ENCODE data around the gene PERM1. TPM values are rescaled to one million over a fixed set of nuclear protein-coding genes. Genes with fewer than 3 reads are reported as not detected.

The PERM1 gene
- total and polyA plus RNA-seq, 2 of the 13 experiments (the other 11 are each of a cell fraction or from before 2014, with no cell fraction given): 0.04 to 0.29 TPM

DNA sequence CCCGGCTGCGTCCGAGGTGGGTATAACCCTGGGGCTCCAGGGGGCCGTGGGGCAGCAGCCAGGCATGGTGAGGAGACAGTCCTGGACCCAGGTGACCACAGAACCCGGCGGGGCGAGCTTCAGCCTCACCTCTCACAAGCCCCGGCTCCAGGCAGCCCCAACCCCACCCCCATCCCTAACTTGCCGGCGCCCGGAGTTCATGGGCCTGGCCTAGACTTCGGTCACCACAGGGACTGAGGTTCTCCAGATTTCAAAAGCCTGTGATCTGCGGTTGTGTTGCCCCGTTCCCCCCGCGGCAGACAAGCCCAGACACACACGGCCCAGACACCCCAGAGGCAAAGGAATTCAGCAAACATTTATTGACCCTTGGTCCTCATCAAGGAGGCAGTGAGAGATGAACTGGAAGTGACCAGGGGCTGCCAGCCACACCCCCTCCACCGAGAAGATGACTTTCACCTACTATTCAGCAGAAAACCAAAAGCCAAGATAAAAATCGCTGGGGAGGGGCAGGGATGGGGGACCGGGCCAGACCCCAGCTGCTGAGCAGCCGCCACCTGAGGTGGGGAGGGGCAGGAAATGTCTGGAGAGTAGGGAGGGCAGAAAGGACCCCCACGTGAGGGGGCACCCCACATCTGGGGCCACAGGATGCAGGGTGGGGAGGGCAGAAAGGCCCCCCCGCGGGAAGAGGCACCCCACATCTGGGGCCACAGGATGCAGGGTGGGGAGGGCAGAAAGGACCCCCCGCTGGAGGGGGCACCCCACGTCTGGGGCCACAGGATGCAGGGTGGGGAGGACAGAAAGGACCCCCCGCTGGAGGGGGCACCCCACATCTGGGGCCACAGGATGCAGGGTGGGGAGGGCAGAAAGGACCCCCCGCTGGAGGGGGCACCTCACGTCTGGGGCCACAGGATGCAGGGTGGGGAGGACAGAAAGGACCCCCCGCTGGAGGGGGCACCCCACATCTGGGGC is 14.1 kb upstream of the PERM1 start (continued):
- TF ChIP-seq ZNF329 (CRISPR knock-in tag; IDR thresholded peaks at IDR 0.05; ENCODE audit: low read depth) (no peak), ETV5 (CRISPR knock-in tag; IDR thresholded peaks at IDR 0.05; ENCODE audit: borderline replicate concordance) (peak; percentile 16; the same call in 1 of the 2 replicates), SAP130 (CRISPR knock-in tag; IDR thresholded peaks at IDR 0.05; ENCODE audit: low read depth) (peak; percentile 52), ETV6 (CRISPR knock-in tag; conservative IDR thresholded peaks at IDR 0.05) (no peak), ZNF609 (CRISPR knock-in tag; IDR thresholded peaks at IDR 0.05; ENCODE audit: borderline replicate concordance) (peak; percentile 45; the same call in 1 of the 2 replicates), RFX5 (IDR thresholded peaks at IDR 0.05; ENCODE audit: low read depth, low read length) (no peak), ZSCAN12 (CRISPR knock-in tag; IDR thresholded peaks at IDR 0.05) (no peak), ZSCAN25 (CRISPR knock-in tag; IDR thresholded peaks at IDR 0.05) (peak; percentile 46; the same call in 1 of the 2 replicates), ZBTB26 (CRISPR knock-in tag; IDR thresholded peaks at IDR 0.05; ENCODE audit: borderline replicate concordance) (no peak), CCDC6 (CRISPR knock-in tag; IDR thresholded peaks at IDR 0.05) (no peak), ATF1 (CRISPR knock-in tag; IDR thresholded peaks at IDR 0.05) (no peak), ELF1 (CRISPR knock-in tag; IDR thresholded peaks at IDR 0.05) (no peak), HOXA3 (CRISPR knock-in tag; IDR thresholded peaks at IDR 0.05) (0 out of 2 replicates have a peak, but pooled peaks have one; percentile 12), ZNF746 (CRISPR knock-in tag; IDR thresholded peaks at IDR 0.05) (peak; percentile 54; the same call in 1 of the 2 replicates), PHF21A (CRISPR knock-in tag; IDR thresholded peaks at IDR 0.05) (peak; percentile 82), HHEX (CRISPR knock-in tag; IDR thresholded peaks at IDR 0.05) (no peak)
- TF ChIP-seq, protein P1, sequence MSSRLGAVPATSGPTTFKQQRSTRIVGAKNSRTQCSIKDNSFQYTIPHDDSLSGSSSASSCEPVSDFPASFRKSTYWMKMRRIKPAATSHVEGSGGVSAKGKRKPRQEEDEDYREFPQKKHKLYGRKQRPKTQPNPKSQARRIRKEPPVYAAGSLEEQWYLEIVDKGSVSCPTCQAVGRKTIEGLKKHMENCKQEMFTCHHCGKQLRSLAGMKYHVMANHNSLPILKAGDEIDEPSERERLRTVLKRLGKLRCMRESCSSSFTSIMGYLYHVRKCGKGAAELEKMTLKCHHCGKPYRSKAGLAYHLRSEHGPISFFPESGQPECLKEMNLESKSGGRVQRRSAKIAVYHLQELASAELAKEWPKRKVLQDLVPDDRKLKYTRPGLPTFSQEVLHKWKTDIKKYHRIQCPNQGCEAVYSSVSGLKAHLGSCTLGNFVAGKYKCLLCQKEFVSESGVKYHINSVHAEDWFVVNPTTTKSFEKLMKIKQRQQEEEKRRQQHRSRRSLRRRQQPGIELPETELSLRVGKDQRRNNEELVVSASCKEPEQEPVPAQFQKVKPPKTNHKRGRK (CRISPR knock-in tag; IDR thresholded peaks at IDR 0.05): no peak
- TF ChIP-seq, protein P2, sequence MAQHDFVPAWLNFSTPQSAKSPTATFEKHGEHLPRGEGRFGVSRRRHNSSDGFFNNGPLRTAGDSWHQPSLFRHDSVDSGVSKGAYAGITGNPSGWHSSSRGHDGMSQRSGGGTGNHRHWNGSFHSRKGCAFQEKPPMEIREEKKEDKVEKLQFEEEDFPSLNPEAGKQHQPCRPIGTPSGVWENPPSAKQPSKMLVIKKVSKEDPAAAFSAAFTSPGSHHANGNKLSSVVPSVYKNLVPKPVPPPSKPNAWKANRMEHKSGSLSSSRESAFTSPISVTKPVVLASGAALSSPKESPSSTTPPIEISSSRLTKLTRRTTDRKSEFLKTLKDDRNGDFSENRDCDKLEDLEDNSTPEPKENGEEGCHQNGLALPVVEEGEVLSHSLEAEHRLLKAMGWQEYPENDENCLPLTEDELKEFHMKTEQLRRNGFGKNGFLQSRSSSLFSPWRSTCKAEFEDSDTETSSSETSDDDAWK (CRISPR knock-in tag; IDR thresholded peaks at IDR 0.05): no peak
- TF ChIP-seq, protein P3, sequence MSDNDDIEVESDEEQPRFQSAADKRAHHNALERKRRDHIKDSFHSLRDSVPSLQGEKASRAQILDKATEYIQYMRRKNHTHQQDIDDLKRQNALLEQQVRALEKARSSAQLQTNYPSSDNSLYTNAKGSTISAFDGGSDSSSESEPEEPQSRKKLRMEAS (IDR thresholded peaks at IDR 0.05): peak; percentile 40; the same call in 1 of the 2 replicates
